Activated CD4-positive, alpha-beta T cell treated with anti-CD3 and anti-CD28 coated beads, Interleukin-2, amount 10 ng/mL, durations not matched to agents 24 days and 14 days (primary cell): ENCODE data around the gene GAREM1. TPM values are rescaled to one million over a fixed set of nuclear protein-coding genes. Genes with fewer than 3 reads are reported as not detected.

Source experiments
- DNase-seq: peaks from one replicate; pipeline ENCODE4 v3.0.0; 2022
- H3K27ac Mint-ChIP-seq: one replicate; pipeline ENCODE4 v1.8.0; 2022; ENCODE audit warnings: mild to moderate bottlenecking, mixed read lengths
- H3K27me3 Mint-ChIP-seq: one replicate; pipeline ENCODE4 v1.8.0; 2022; ENCODE audit warnings: mixed read lengths
- H3K36me3 Mint-ChIP-seq: one replicate; pipeline ENCODE4 v1.8.0; 2022; ENCODE audit warnings: low read depth, mild to moderate bottlenecking, mixed read lengths
- H3K4me1 Mint-ChIP-seq: one replicate; pipeline ENCODE4 v1.8.0; 2021; ENCODE audit warnings: mixed read lengths
- H3K4me3 Mint-ChIP-seq: one replicate; pipeline ENCODE4 v1.8.0; 2022; ENCODE audit warnings: mild to moderate bottlenecking, moderate library complexity, mixed read lengths
- H3K9me3 Mint-ChIP-seq: one replicate; pipeline ENCODE4 v1.8.0; 2021; ENCODE audit warnings: mixed read lengths
- intact Hi-C: fragments of 100-400 bp; cut with micrococcal nuclease; formaldehyde crosslinking; loops from one replicate; pipeline ENCODE4 v1.15.1; 2023
- total RNA-seq: library from RNA; stranded (reverse); gene quantifications from 2 replicates; pipeline ENCODE4 v1.2.3, GENCODE V29; 2022

GAREM1 gene
- total RNA-seq, 1 donor from 2014 or later: not detected

- Mint-ChIP-seq H3K36me3 (no peaks in the 10 kb centered on the region), H3K9me3 (no peaks in the 10 kb centered on the region)
- intact Hi-C loops: no loop called here
These were observed 136.9 kb downstream of the GAREM1 start for GRCh38 chr18:32333781-32334180.

GRCh38 chr18:32332708-32333107, 138.0 kb downstream of the GAREM1 start:
- no peaks in the 10 kb centered on the region for H3K9me3 Mint-ChIP-seq
- no peaks in the 10 kb centered on the region for H3K4me1 Mint-ChIP-seq
- H3K27ac Mint-ChIP-seq: no peak overlapping the region
- no peaks in the 10 kb centered on the region for H3K36me3 Mint-ChIP-seq
- intact Hi-C loops: no loop called here
- no peak overlapping the region for H3K4me3 Mint-ChIP-seq
- peaks cover 1% of the 10 kb centered on the region for H3K27me3 Mint-ChIP-seq
- DNase-seq: no peak

More at GRCh38 chr18:32333781-32334180, 136.9 kb downstream of the GAREM1 start:
- Mint-ChIP-seq H3K4me1 (no peaks in the 10 kb centered on the region), H3K27me3 (peaks cover 3% of the 10 kb centered on the region), H3K27ac (no peak overlapping the region), H3K4me3 (no peak overlapping the region)
- DNase-seq: no peak

- Mint-ChIP-seq H3K36me3 (no peaks in the 10 kb centered on the region), H3K4me3 (no peak overlapping the region), H3K27ac (no peak overlapping the region), H3K27me3 (peaks cover 5% of the 10 kb centered on the region), H3K4me1 (no peaks in the 10 kb centered on the region), H3K9me3 (no peaks in the 10 kb centered on the region)
- DNase-seq: no peak
- intact Hi-C loops: no loop called here
These were observed 141.7 kb downstream of the GAREM1 start for GRCh38 chr18:32328974-32329373.

- Mint-ChIP-seq H3K4me3 (no peak overlapping the region), H3K27ac (no peak overlapping the region), H3K9me3 (no peaks in the 10 kb centered on the region), H3K4me1 (no peaks in the 10 kb centered on the region), H3K27me3 (peaks cover 5% of the 10 kb centered on the region), H3K36me3 (no peaks in the 10 kb centered on the region)
- intact Hi-C loops: no loop called here
- DNase-seq: no peak
These were observed 142.3 kb downstream of the GAREM1 start for GRCh38 chr18:32328379-32328778.

DNA sequence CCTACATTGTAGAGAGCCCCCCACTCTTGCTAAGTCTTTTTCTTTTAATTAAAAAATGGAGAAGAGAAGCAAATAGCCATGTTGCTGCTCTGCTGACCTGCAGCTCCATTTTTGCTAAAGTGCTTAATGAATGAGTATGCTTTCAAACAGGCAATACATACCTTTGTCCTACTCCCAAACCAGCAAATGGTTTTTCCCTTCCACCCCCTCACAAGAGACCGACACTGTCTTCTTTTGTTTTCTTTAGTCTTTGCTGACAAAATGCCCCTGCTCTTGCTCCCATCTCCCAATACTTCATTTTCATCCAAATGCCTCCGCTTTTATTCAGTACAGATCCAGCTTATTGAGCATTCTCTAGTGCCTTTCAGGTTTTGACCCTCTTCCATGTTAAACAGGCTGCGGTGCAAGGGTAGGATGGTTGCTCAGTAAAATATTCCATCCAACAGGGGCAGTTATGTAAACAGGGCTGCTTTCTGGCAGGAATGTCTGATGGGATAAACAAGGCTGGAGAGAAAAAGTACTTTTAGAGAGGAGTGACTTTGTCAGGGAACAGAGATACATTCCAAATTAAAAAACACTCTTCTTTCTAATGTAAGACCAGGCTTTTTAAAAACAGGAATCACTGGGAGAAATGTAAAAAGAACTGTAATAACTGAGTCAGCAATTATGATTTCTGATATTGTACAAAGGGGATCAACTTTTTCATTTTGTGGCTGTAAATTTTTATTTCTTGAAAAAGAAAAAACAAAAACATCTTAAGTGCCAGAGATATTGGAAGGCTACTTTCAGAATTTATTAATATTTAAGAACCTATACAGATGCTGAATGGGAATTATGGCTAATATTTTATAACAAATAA, 144.0 kb downstream of the GAREM1 start:
- H3K9me3 Mint-ChIP-seq: no peaks in the 10 kb centered on the region
- DNase-seq: no peak
- H3K36me3 Mint-ChIP-seq: no peaks in the 10 kb centered on the region
- H3K4me1 Mint-ChIP-seq: no peaks in the 10 kb centered on the region
- no peak overlapping the region for H3K27ac Mint-ChIP-seq
- intact Hi-C loops: no loop called here
- peaks cover 5% of the 10 kb centered on the region for H3K27me3 Mint-ChIP-seq
- no peak overlapping the region for H3K4me3 Mint-ChIP-seq

DNA sequence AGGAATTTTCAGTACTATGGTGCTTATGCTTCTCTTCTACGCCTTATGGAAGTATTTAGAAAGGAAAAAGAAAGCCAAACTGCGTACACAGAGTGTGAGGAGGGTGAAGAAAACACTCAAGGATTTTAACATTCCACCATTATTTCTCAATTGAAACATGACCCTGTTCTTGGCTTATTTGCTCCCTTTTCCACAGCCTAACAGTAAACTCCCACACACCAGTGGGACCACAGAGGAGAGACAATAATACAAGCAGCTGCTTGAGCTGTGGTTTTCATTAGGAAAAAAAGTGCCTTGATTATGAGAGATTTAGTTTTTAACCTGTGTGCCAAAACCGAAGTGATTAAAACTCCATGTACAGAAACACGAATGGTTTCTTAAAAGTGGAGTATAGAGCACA, 146.5 kb downstream of the GAREM1 start:
- H3K27ac Mint-ChIP-seq: no peak overlapping the region
- no peaks in the 10 kb centered on the region for H3K9me3 Mint-ChIP-seq
- H3K4me1 Mint-ChIP-seq: no peaks in the 10 kb centered on the region
- no peak for DNase-seq
- H3K36me3 Mint-ChIP-seq: no peaks in the 10 kb centered on the region
- H3K27me3 Mint-ChIP-seq: peaks cover 5% of the 10 kb centered on the region
- intact Hi-C loops: no loop called here
- H3K4me3 Mint-ChIP-seq: no peak overlapping the region

GRCh38 chr18:32321826-32322225, 148.9 kb downstream of the GAREM1 start:
- Mint-ChIP-seq H3K27me3 (peaks cover 4% of the 10 kb centered on the region), H3K36me3 (no peaks in the 10 kb centered on the region), H3K27ac (no peak overlapping the region), H3K9me3 (no peaks in the 10 kb centered on the region), H3K4me1 (no peaks in the 10 kb centered on the region), H3K4me3 (no peak overlapping the region)
- DNase-seq: no peak
- intact Hi-C loops: no loop called here

GRCh38 chr18:32319084-32319483, 151.6 kb downstream of the GAREM1 start:
- no peak for DNase-seq
- no peaks in the 10 kb centered on the region for H3K4me1 Mint-ChIP-seq
- no peaks in the 10 kb centered on the region for H3K36me3 Mint-ChIP-seq
- no peak overlapping the region for H3K4me3 Mint-ChIP-seq
- H3K9me3 Mint-ChIP-seq: no peaks in the 10 kb centered on the region
- no peaks in the 10 kb centered on the region for H3K27me3 Mint-ChIP-seq
- H3K27ac Mint-ChIP-seq: no peak overlapping the region
- intact Hi-C loops: no loop called here

DNA sequence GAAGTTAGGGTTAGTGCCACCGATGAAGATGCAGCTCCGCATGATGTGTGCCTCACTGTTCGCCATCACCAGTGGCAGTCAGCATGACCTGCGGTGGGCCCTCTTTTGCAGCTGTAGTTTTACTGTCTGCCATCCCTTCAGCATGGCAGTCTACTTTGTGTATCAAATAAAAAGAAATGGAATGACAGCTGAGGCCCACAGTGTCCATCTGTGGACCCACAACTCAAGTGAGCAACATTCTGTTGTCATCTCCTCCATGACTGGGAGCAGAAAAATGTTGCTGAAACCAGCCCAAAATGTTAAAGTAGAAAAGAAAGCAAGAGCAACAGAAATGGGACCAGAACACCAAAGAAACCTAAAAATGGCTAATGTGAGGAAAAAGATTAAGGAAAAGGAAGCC, 152.1 kb downstream of the GAREM1 start:
- H3K36me3 Mint-ChIP-seq: no peaks in the 10 kb centered on the region
- intact Hi-C loops: no loop called here
- no peak for DNase-seq
- H3K4me1 Mint-ChIP-seq: no peaks in the 10 kb centered on the region
- no peak overlapping the region for H3K4me3 Mint-ChIP-seq
- no peaks in the 10 kb centered on the region for H3K27me3 Mint-ChIP-seq
- no peaks in the 10 kb centered on the region for H3K9me3 Mint-ChIP-seq
- no peak overlapping the region for H3K27ac Mint-ChIP-seq

- no peak for DNase-seq
- no peak overlapping the region for H3K4me3 Mint-ChIP-seq
- H3K4me1 Mint-ChIP-seq: no peaks in the 10 kb centered on the region
- H3K36me3 Mint-ChIP-seq: no peaks in the 10 kb centered on the region
- no peaks in the 10 kb centered on the region for H3K9me3 Mint-ChIP-seq
- no peaks in the 10 kb centered on the region for H3K27me3 Mint-ChIP-seq
- intact Hi-C loops: no loop called here
- no peak overlapping the region for H3K27ac Mint-ChIP-seq
These were observed 153.0 kb downstream of the GAREM1 start for GRCh38 chr18:32317651-32318050.

- intact Hi-C loops: no loop called here
- Mint-ChIP-seq H3K4me3 (no peak overlapping the region), H3K27me3 (no peaks in the 10 kb centered on the region), H3K4me1 (no peaks in the 10 kb centered on the region), H3K9me3 (no peaks in the 10 kb centered on the region), H3K36me3 (no peaks in the 10 kb centered on the region), H3K27ac (no peak overlapping the region)
- no peak for DNase-seq
These were observed 154.8 kb downstream of the GAREM1 start for GRCh38 chr18:32315881-32316280.

GRCh38 chr18:32310774-32311173, 159.9 kb downstream of the GAREM1 start:
- no peaks in the 10 kb centered on the region for H3K27me3 Mint-ChIP-seq
- H3K9me3 Mint-ChIP-seq: no peaks in the 10 kb centered on the region
- no peak overlapping the region for H3K27ac Mint-ChIP-seq
- H3K4me3 Mint-ChIP-seq: no peak overlapping the region
- no peaks in the 10 kb centered on the region for H3K4me1 Mint-ChIP-seq
- intact Hi-C loops: no loop called here
- no peaks in the 10 kb centered on the region for H3K36me3 Mint-ChIP-seq
- no peak for DNase-seq

GRCh38 chr18:32310101-32310500, 160.6 kb downstream of the GAREM1 start:
- Mint-ChIP-seq H3K4me1 (no peaks in the 10 kb centered on the region), H3K27ac (no peak overlapping the region), H3K4me3 (no peak overlapping the region), H3K9me3 (no peaks in the 10 kb centered on the region), H3K27me3 (no peaks in the 10 kb centered on the region), H3K36me3 (no peaks in the 10 kb centered on the region)
- DNase-seq: no peak
- intact Hi-C loops: no loop called here

GRCh38 chr18:32308493-32309120, 162.1 kb downstream of the GAREM1 start:
- no peak overlapping the region for H3K4me3 Mint-ChIP-seq
- DNase-seq: no peak
- no peak overlapping the region for H3K27ac Mint-ChIP-seq
- intact Hi-C loops: no loop called here
- H3K36me3 Mint-ChIP-seq: no peaks in the 10 kb centered on the region
- no peaks in the 10 kb centered on the region for H3K27me3 Mint-ChIP-seq
- no peaks in the 10 kb centered on the region for H3K4me1 Mint-ChIP-seq
- H3K9me3 Mint-ChIP-seq: no peaks in the 10 kb centered on the region
